DND-41 (cell line): ENCODE measurements around the gene C11orf21.

Experiments used
- EZH2 ChIP-seq: IDR thresholded peaks from 3 replicates; pipeline ENCODE4 v1.6.1; 2012; ENCODE audit warnings: borderline replicate concordance, low read depth, mild to moderate bottlenecking, moderate library complexity, low read length, inconsistent platforms; ENCODE audit not compliant: severe bottlenecking
- TF ChIP-seq, protein P1 (sequence below): IDR thresholded peaks from 2 replicates; pipeline ENCODE4 v1.5.1; 2012; ENCODE audit warnings: borderline replicate concordance, low read length, moderate library complexity, mild to moderate bottlenecking; ENCODE audit not compliant: poor library complexity, severe bottlenecking; ENCODE audit errors: extremely low read depth

DNA sequence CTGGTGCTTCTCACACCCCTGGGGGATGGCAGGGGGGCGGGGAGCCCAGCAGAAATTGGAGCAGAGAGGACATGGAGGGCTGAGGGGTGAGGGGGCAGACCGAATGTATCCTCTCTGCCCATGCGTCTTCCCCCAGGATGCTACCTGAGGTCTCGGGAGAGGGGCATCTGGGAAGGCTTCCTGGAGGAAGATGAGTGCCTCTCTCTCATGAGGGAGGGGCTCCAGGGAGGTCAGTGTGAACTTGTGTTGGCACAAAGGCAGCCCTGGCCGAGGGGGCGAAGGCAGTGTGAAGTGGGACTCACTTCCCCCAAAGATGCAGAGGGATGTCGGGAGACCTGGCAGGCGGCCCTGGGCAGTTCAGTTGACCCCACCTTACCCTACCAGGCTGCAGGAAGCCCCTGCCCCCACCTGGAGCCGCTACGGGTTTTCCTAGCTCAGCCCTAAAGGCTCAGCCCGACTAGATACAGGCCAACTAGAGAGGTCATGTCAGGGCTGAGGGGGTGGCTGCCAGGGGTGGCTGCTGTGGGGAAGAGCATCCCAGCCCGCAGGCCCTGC is 41.7 kb downstream of the C11orf21 start:
- TF ChIP-seq, protein P1, sequence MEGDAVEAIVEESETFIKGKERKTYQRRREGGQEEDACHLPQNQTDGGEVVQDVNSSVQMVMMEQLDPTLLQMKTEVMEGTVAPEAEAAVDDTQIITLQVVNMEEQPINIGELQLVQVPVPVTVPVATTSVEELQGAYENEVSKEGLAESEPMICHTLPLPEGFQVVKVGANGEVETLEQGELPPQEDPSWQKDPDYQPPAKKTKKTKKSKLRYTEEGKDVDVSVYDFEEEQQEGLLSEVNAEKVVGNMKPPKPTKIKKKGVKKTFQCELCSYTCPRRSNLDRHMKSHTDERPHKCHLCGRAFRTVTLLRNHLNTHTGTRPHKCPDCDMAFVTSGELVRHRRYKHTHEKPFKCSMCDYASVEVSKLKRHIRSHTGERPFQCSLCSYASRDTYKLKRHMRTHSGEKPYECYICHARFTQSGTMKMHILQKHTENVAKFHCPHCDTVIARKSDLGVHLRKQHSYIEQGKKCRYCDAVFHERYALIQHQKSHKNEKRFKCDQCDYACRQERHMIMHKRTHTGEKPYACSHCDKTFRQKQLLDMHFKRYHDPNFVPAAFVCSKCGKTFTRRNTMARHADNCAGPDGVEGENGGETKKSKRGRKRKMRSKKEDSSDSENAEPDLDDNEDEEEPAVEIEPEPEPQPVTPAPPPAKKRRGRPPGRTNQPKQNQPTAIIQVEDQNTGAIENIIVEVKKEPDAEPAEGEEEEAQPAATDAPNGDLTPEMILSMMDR = no peak
- TF ChIP-seq EZH2 = no peak
